SW480 (cell line): ENCODE measurements around the gene CNBP.
"Not testable (repeated sequence)": the region's sequence is repeated elsewhere in the genome, so short reads cannot be mapped to it uniquely, and the experiment has no call there.

Experiments used
- DNase-seq: peaks from one replicate; pipeline ENCODE4 v3.0.0-alpha.2; 2016; ENCODE audit warnings: low spot score

The CNBP gene

DNA sequence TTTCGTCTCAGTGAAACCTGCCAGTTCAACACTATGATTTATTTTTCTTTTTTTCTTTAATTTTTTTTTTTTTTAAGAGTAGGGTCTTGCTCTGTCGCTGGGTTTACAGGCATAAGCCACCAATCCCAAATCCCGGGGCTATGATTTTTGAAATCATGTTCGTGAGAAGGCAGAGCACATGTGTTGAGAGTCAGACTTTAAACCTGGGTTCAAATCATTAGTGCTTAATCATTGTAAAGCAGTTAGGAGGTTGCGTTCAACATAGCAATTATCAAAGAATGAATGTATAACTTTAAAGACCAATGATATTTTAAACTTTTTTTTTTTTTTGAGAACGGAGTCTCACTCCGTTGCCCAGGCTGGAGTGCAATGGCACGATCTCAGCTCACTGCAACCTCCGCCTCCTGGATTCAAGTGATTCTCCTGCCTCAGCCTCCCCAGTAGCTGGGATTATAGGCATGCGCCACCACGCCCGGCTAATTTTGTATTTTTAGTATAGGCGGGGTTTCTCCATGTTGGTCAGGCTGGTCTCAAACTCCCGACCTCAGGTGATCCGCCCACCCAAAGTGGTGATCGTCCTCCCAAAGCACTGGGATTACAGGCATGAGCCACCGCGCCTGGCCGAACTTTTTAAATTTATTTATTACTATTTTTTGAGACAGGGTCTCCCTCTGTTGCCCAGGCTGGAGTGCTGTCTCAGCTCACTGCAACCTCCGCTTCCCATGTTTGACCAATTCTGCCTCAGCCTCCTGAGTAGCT is 1.3 kb upstream of the CNBP start:
- not testable (repeated sequence) for DNase-seq

- DNase-seq = peak; percentile 35
Measured at GRCh38 chr3:129184396-129184657, 631 bp upstream of the CNBP start.

DNA sequence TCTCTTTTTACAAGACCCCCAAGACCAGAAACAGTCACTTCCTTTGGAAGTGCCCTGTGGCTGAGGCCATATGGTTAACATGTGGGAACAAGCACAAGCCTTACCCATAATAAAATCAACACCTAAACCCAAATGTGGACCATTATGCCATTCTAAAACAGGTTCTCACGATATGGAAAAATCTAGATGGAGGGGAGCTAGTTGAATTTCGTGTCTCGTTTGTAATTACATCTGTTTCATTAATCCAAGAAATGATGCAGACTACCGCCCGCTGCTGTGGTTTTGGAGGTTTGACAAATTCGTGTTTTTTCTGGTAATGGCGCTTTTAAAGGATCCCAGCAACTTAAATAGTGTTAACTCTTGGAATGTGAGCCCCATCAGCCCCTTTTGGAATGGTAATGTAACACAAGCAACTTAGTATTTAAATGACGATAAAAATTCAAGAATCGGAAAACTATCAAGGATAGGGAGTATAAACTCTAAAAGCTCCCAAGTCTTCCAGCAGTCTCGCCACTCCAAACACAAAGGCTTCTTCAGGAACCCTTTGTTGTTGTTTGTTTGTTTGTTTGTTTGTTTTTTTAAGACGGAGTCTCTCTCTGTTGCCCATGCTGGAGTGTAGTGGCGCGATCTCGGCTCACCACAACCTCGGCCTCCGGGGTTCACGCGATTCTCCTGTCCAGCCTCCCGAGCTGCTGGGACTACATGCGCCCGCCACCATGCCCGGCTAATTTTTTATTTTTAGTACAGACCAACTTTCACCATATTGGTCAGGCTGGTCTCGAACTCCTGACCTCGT is 1.1 kb downstream of the CNBP start:
- DNase-seq = no peak

DNA sequence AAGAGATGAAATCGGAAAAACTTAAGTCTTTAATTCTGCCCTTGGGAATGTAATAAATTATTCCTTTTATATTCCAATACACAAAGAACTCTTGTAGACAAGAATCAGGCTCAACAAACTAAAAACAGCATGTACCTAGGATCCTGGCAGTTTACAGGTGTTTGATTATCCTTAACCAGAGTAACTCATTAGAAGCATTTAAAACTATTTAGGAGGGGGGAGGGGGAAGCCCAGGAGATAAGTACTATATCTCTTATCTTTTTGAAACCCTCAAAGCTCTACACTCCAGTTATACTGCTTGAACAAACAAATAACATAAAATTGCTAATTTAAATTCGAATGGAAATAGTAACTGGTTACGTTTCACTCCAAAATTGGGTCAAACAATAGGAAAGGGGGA is 1.9 kb downstream of the CNBP start:
- no peak for DNase-seq

- no peak for DNase-seq
Measured at GRCh38 chr3:129180461-129180860, 3.2 kb downstream of the CNBP start.

DNA sequence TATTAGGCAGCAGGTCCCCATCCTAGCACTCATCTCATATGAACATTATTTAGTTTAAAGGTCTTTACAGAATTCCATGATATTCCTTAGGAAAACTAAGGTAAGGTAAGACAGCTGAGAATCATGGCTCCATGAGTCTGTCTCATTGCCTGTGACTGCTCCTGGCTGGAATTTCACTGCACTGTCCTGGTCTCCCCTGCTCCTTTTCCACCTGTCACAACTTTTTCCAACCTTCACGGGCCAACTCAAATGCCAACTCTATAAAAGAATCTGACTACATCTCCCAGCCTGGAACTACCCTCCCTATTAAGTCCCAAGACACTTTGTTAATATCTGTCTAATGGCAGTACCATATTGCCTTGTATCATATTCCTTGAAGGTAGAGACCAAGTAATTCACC is 7.6 kb downstream of the CNBP start:
- DNase-seq = no peak

GRCh38 chr3:129173725-129174124 is 10.0 kb downstream of the CNBP start:
- no peak for DNase-seq

- DNase-seq = no peak
Measured at GRCh38 chr3:129173206-129173605, 10.5 kb downstream of the CNBP start.

GRCh38 chr3:129166579-129167332 is 16.9 kb downstream of the CNBP start:
- no peak for DNase-seq

DNA sequence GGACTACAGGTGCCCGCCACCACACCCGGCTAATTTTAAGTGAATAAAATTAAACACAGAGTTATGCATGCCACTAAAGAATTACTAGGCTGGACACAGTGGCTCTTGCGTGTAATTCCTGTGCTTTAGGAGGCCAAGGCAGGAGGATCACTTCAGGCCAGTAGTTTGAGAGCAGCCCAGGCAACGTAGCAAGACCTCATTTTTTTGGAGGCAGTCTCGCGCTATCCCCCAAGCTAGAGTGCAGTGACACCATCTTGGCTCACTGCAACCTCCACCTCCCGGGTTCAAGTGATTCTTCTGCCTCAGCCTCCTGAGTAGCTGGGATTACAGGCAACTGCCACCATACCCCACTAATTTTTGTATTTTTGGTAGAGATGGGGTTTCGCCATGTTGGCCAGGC is 18.1 kb downstream of the CNBP start:
- DNase-seq = not testable (repeated sequence)

GRCh38 chr3:129164500-129164899 is 19.2 kb downstream of the CNBP start:
- DNase-seq = no peak

- DNase-seq = peak; percentile 13
Measured at GRCh38 chr3:129162729-129163579, 20.7 kb downstream of the CNBP start.

DNA sequence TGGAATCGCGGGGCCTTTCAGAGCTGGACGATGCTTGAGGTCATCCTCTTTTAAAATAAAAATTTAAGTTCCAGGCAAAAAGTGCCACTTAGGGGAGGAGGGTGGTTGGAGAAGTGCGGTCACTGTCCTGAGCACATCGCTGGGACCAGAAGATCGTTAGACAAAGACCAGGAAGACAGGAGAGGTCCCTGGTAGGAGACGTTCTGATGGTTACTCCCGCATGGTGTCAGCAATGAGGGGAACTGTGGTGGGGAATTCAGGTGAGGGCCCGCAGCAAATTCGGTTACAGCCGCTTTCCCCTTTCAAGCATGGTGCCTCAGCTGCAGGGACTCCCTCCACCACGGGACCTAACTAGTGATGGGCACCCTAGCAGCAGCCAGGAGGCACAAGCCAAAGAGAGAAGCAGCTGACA is 21.8 kb downstream of the CNBP start:
- DNase-seq = peak; percentile 58

- DNase-seq = peak; percentile 97
Measured at GRCh38 chr3:129160891-129161859, 22.5 kb downstream of the CNBP start, which contains the start of gene ISY1. Gene ISY1, minus strand, starts transcription at chr3:129161063. Its CDS starts 88 bp downstream, at chr3:129160975.

DNA sequence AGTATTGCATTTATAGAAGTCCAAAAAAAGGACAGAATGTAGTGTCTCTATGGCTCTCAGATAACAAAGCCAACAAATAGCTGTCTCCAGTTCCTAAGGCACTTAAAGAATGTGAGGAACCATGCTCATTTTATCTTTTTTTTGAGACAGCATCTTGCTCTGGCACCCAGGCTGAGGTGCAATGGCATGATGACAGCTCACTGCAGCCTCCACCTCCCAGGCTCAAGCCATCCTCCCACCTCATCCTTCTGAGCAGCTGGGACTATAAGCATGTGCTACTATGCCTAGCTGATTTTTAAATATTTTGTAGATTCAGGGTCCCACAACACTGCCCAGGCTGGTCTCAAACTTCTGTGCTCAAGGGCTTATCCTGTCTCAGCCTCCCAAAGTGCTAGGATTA is 38.9 kb downstream of the CNBP start:
- DNase-seq = no peak

- not testable (repeated sequence) for DNase-seq
Measured at GRCh38 chr3:129141011-129141410, 42.7 kb downstream of the CNBP start.

DNA sequence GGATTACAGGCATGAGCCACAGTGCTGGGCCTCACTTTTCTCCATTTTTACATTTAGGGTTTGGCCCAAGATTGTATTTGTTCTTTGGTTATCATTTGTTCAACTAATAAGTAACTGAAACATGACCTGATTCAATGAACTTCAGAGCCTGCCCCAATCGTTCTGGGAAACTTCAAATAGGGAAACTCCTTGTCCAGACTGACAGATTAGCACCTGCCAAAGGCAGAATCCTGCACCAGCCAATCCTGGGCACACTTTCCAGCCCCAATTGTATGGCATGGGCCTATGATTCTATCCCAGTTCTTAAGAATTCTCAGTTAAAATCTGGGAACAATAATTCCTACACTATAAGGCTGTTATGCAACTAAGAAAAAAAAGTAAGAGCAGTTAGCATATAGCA is 43.8 kb downstream of the CNBP start:
- DNase-seq = no peak

DNA sequence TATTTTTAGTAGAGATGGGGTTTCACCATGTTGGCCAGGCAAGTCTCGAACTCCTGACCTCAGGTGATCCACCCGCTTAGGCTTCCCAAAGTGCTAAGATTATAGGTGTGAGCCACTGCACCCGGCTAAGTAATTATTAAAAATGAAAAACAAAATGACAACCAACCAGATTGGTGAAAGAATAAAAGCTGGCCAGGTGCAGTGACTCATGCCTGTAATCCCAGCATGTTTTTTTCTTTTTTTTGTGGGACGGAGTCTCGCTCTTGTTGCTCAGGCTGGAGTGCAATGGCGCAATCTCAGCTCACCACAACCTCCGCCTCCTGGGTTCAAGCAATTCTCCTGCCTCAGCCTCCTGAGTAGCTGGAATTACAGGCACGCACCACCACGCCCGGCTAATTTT is 47.4 kb downstream of the CNBP start:
- DNase-seq = not testable (repeated sequence)

GRCh38 chr3:129132097-129132866 is 51.4 kb downstream of the CNBP start:
- DNase-seq = no peak
